NOMO-1 (cell line): ENCODE data around the gene DRP2.
"Not testable (repeated sequence)": the region's sequence is repeated elsewhere in the genome, so short reads cannot be mapped to it uniquely, and the experiment has no call there.

Source experiments
- DNase-seq, 2 experiments: peaks; one replicate each; lab custom pipeline; 2025; ENCODE audit not compliant: unreplicated experiment in 2 of 2; lab: John Stamatoyannopoulos, UW

The DRP2 gene

GRCh38 chrX:101237041-101237440, 17.5 kb downstream of the DRP2 start:
- DNase-seq, result no peak

GRCh38 chrX:101241531-101241930, 21.9 kb downstream of the DRP2 start:
- no peak for DNase-seq

GRCh38 chrX:101252634-101253033, 33.0 kb downstream of the DRP2 start:
- no peak for DNase-seq

- DNase-seq, result no peak
Measured at GRCh38 chrX:101257448-101258258, 38.1 kb downstream of the DRP2 start.

GRCh38 chrX:101258259-101258581, 38.6 kb downstream of the DRP2 start:
- no peak for DNase-seq

- no peak for DNase-seq
Measured at GRCh38 chrX:101260435-101260834, 40.8 kb downstream of the DRP2 start.

- DNase-seq, result no peak
Measured at GRCh38 chrX:101262590-101262989, 43.0 kb downstream of the DRP2 start.

GRCh38 chrX:101263766-101264165, 44.2 kb downstream of the DRP2 start:
- DNase-seq, result no peak

GRCh38 chrX:101265869-101266428, 46.4 kb downstream of the DRP2 start:
- no peak for DNase-seq

GRCh38 chrX:101274198-101274597, 54.6 kb downstream of the DRP2 start:
- DNase-seq, result no peak

GRCh38 chrX:101276238-101276637, 56.7 kb downstream of the DRP2 start:
- DNase-seq, result no peak

GRCh38 chrX:101287402-101287801, 67.8 kb downstream of the DRP2 start:
- DNase-seq, result peak in 1 of 2 experiments; percentile 31

- no peak for DNase-seq
Measured at GRCh38 chrX:101290957-101291603, 71.5 kb downstream of the DRP2 start, which contains the start of gene TAF7L. TSS of gene TAF7L (minus strand) at chrX:101291334. CDS start at chrX:101287543, 3,791 bp downstream.

GRCh38 chrX:101295603-101296002, 76.0 kb downstream of the DRP2 start:
- DNase-seq, result not testable (repeated sequence)

- no peak for DNase-seq
Measured at GRCh38 chrX:101303790-101304189, 84.2 kb downstream of the DRP2 start.
